Measurements from ENCODE around the gene HUS1. TPM values are rescaled to one million over a fixed set of nuclear protein-coding genes. Genes with fewer than 3 reads are reported as not detected.
"Not testable (repeated sequence)": the region's sequence is repeated elsewhere in the genome, so short reads cannot be mapped to it uniquely, and the experiment has no call there.

The HUS1 gene
- 22.1 TPM for polyA plus RNA-seq (2012; ENCODE audit: insufficient read depth, insufficient read length)

GRCh38 chr7:47979145-47979831 is at the start of gene HUS1:
Gene HUS1, minus strand, starts transcription at chr7:47979615. Its CDS starts 96 bp downstream, at chr7:47979519.
- peak; percentile 98 for DNase-seq (ENCODE audit: low read depth, low spot score)
- H3K4me3 ChIP-seq (ENCODE audit: low read length) = peak within 1 kb of the TSS; percentile 75

GRCh38 chr7:48028938-48029337 is 49.5 kb upstream of the HUS1 start, which contains the start of gene SUN3:
Gene SUN3, minus strand, starts transcription at chr7:48029107. Its CDS starts 169 bp downstream, at chr7:48028938.
- no peak for DNase-seq (ENCODE audit: low read depth, low spot score)

GRCh38 chr7:48025624-48026023 is 46.2 kb upstream of the HUS1 start:
- DNase-seq (ENCODE audit: low read depth, low spot score) = no peak
- H3K4me3 ChIP-seq (ENCODE audit: low read length) = no peak overlapping the region

More at GRCh38 chr7:48028938-48029337, 49.5 kb upstream of the HUS1 start, which contains the start of gene SUN3:
- H3K4me3 ChIP-seq (ENCODE audit: low read length) = no peak within 1 kb of the TSS

- DNase-seq (ENCODE audit: low read depth, low spot score) = no peak
- no peak overlapping the region for H3K4me3 ChIP-seq (ENCODE audit: low read length)
Measured at GRCh38 chr7:48017674-48018073, 38.3 kb upstream of the HUS1 start.

- H3K4me3 ChIP-seq (ENCODE audit: low read length) = no peak overlapping the region
- DNase-seq (ENCODE audit: low read depth, low spot score) = no peak
Measured at GRCh38 chr7:48016641-48017040, 37.2 kb upstream of the HUS1 start.

GRCh38 chr7:48011951-48012350 is 32.5 kb upstream of the HUS1 start:
- no peak for DNase-seq (ENCODE audit: low read depth, low spot score)
- no peak overlapping the region for H3K4me3 ChIP-seq (ENCODE audit: low read length)

- DNase-seq (ENCODE audit: low read depth, low spot score) = no peak
- H3K4me3 ChIP-seq (ENCODE audit: low read length) = no peak overlapping the region
Measured at GRCh38 chr7:48011323-48011722, 31.9 kb upstream of the HUS1 start.

- no peak for DNase-seq (ENCODE audit: low read depth, low spot score)
- H3K4me3 ChIP-seq (ENCODE audit: low read length) = no peak overlapping the region
Measured at GRCh38 chr7:48009954-48010353, 30.5 kb upstream of the HUS1 start.

GRCh38 chr7:48009257-48009656 is 29.8 kb upstream of the HUS1 start:
- no peak for DNase-seq (ENCODE audit: low read depth, low spot score)
- H3K4me3 ChIP-seq (ENCODE audit: low read length) = no peak overlapping the region

- DNase-seq (ENCODE audit: low read depth, low spot score) = no peak
- no peak overlapping the region for H3K4me3 ChIP-seq (ENCODE audit: low read length)
Measured at GRCh38 chr7:48006866-48007265, 27.5 kb upstream of the HUS1 start.

GRCh38 chr7:48004638-48005037 is 25.2 kb upstream of the HUS1 start:
- H3K4me3 ChIP-seq (ENCODE audit: low read length) = no peak overlapping the region
- no peak for DNase-seq (ENCODE audit: low read depth, low spot score)

- no peak overlapping the region for H3K4me3 ChIP-seq (ENCODE audit: low read length)
- DNase-seq (ENCODE audit: low read depth, low spot score) = no peak
Measured at GRCh38 chr7:48004032-48004431, 24.6 kb upstream of the HUS1 start.

- not testable (repeated sequence) for H3K4me3 ChIP-seq (ENCODE audit: low read length); DNase-seq (ENCODE audit: low read depth, low spot score)
Measured at GRCh38 chr7:48000164-48000563, 20.7 kb upstream of the HUS1 start.

GRCh38 chr7:47999413-47999812 is 20.0 kb upstream of the HUS1 start:
- no peak overlapping the region for H3K4me3 ChIP-seq (ENCODE audit: low read length)
- DNase-seq (ENCODE audit: low read depth, low spot score) = no peak

GRCh38 chr7:47992446-47992845 is 13.0 kb upstream of the HUS1 start:
- no peak for DNase-seq (ENCODE audit: low read depth, low spot score)
- no peak overlapping the region for H3K4me3 ChIP-seq (ENCODE audit: low read length)

GRCh38 chr7:47991741-47992311 is 12.4 kb upstream of the HUS1 start:
- no peak for DNase-seq (ENCODE audit: low read depth, low spot score)
- no peak overlapping the region for H3K4me3 ChIP-seq (ENCODE audit: low read length)

GRCh38 chr7:47991270-47991669 is 11.9 kb upstream of the HUS1 start:
- no peak overlapping the region for H3K4me3 ChIP-seq (ENCODE audit: low read length)
- no peak for DNase-seq (ENCODE audit: low read depth, low spot score)

GRCh38 chr7:47990592-47990991 is 11.2 kb upstream of the HUS1 start:
- no peak overlapping the region for H3K4me3 ChIP-seq (ENCODE audit: low read length)
- no peak for DNase-seq (ENCODE audit: low read depth, low spot score)

- DNase-seq (ENCODE audit: low read depth, low spot score); H3K4me3 ChIP-seq (ENCODE audit: low read length): not testable (repeated sequence)
Measured at GRCh38 chr7:47989607-47990400, 10.4 kb upstream of the HUS1 start.
